Ishikawa (cell line): Measurements from ENCODE around the gene TREX2.

Experiments used
- CEBPB ChIP-seq: IDR thresholded peaks from 2 replicates; pipeline ENCODE4 v1.6.1; 2012
- CREB1 ChIP-seq: IDR thresholded peaks from 2 replicates; pipeline ENCODE4 v1.6.1; 2012; ENCODE audit warnings: low read depth
- EGR1 ChIP-seq: IDR thresholded peaks from 2 replicates; pipeline ENCODE4 v1.6.1; 2012
- EP300 ChIP-seq: IDR thresholded peaks from 2 replicates; pipeline ENCODE4 v1.6.1; 2012; ENCODE audit warnings: borderline replicate concordance
- FOXM1 ChIP-seq: IDR thresholded peaks from 2 replicates; pipeline ENCODE4 v1.6.1; 2012; ENCODE audit warnings: low read depth, borderline replicate concordance
- NFIC ChIP-seq: IDR thresholded peaks from 2 replicates; pipeline ENCODE4 v1.6.1; 2012
- RAD21 ChIP-seq: IDR thresholded peaks from 2 replicates; pipeline ENCODE4 v1.6.1; 2012; ENCODE audit warnings: low read depth
- TAF1 ChIP-seq: IDR thresholded peaks from 2 replicates; pipeline ENCODE4 v1.6.1; 2012; ENCODE audit warnings: low read depth, mild to moderate bottlenecking
- TCF12 ChIP-seq: IDR thresholded peaks from 2 replicates; pipeline ENCODE4 v1.6.1; 2012; ENCODE audit warnings: low read depth
- TEAD4 ChIP-seq: IDR thresholded peaks from 2 replicates; pipeline ENCODE4 v1.6.1; 2012
- YY1 ChIP-seq: IDR thresholded peaks from 2 replicates; pipeline ENCODE4 v1.6.1; 2012; ENCODE audit warnings: low read depth
- ZBTB7A ChIP-seq: IDR thresholded peaks from 2 replicates; pipeline ENCODE4 v1.6.1; 2012; ENCODE audit warnings: low read depth
- TF ChIP-seq, protein P1 (sequence below): IDR thresholded peaks from 2 replicates; pipeline ENCODE4 v1.6.1; 2012
- TF ChIP-seq, protein P2 (sequence below): IDR thresholded peaks from 2 replicates; pipeline ENCODE4 v1.6.1; 2012
- TF ChIP-seq, protein P3 (sequence below): IDR thresholded peaks from 2 replicates; pipeline ENCODE4 v1.6.1; 2012; ENCODE audit warnings: low read depth, mild to moderate bottlenecking

TREX2 gene

DNA sequence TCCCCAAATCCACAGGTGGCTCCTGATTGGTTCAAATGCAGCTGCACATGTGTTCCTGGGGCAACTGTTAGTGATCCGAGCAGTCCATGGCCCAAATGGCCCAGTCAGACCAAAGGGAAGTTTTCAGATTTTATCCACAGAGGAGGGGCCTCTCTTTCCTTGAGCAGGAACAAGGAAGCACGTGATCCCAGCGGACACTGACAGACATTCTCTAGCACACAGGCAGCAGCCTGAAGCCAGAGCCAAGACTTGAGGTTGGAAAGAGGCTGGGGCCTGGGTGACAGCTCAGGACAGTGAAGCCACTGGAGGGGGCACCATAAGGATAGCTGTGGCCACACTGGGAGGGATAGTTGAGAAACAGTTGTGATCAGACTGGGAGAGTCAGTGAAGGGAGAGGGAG, 38.1 kb downstream of the TREX2 start:
- no peak for TF ChIP-seq YY1
- no peak for TF ChIP-seq EP300
- TF ChIP-seq TCF12, result no peak
- no peak for TF ChIP-seq RAD21
- TF ChIP-seq CEBPB, result no peak
- no peak for TF ChIP-seq TAF1
- no peak for TF ChIP-seq FOXM1
- TF ChIP-seq TEAD4, result no peak
- no peak for TF ChIP-seq NFIC
- TF ChIP-seq, protein P1, sequence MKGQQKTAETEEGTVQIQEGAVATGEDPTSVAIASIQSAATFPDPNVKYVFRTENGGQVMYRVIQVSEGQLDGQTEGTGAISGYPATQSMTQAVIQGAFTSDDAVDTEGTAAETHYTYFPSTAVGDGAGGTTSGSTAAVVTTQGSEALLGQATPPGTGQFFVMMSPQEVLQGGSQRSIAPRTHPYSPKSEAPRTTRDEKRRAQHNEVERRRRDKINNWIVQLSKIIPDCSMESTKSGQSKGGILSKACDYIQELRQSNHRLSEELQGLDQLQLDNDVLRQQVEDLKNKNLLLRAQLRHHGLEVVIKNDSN, result no peak
- TF ChIP-seq ZBTB7A, result no peak
- TF ChIP-seq, protein P2, sequence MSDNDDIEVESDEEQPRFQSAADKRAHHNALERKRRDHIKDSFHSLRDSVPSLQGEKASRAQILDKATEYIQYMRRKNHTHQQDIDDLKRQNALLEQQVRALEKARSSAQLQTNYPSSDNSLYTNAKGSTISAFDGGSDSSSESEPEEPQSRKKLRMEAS, result no peak
- no peak for TF ChIP-seq CREB1
- no peak for TF ChIP-seq EGR1

DNA sequence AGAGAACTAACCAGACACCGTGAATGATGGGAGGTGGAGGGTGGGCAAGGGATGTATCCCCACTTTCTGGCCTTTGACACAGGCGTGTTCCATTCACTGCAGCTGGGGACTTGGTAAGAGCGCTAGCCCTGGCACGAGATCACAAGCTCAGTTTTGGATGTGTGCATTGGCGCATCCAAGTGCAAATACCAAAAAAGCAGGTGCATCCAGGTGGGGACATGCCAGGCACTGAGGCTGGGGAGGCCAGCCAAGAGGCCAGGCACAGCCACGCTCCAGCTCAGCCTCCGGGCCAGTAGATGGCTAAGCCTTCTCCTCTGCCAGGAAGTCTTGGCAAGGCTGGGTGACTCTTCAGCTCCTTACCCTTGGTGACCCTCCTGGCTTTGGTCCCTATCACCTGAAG, 39.0 kb downstream of the TREX2 start:
- no peak for TF ChIP-seq RAD21
- no peak for TF ChIP-seq TCF12
- TF ChIP-seq, protein P1, result no peak
- TF ChIP-seq YY1, result no peak
- TF ChIP-seq NFIC, result no peak
- no peak for TF ChIP-seq TEAD4
- no peak for TF ChIP-seq CREB1
- no peak for TF ChIP-seq ZBTB7A
- TF ChIP-seq EP300, result no peak
- no peak for TF ChIP-seq FOXM1

DNA sequence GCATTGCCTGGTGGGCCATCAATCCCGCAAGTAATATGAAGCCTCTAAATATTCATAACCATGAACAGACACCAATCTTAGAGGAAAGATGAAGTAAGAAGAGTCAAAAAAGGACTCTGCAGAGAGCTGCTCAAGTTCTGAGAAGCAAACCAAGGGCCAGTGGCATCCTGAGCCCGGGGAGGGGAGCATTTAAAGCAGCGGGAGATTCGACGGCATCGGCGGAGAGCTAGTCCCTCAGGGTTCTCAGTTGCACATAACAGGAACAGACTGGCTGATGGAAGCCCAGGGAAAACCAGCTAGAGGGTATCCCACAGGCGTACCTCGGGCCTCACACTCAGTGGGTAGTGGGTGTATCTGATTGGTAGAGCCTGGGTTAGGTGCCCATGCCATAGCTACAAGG, 39.8 kb downstream of the TREX2 start:
- no peak for TF ChIP-seq TCF12
- no peak for TF ChIP-seq CEBPB
- no peak for TF ChIP-seq YY1
- TF ChIP-seq, protein P2, result no peak
- TF ChIP-seq TAF1, result no peak
- TF ChIP-seq RAD21, result no peak
- no peak for TF ChIP-seq FOXM1
- TF ChIP-seq NFIC, result no peak
- TF ChIP-seq TEAD4, result no peak

DNA sequence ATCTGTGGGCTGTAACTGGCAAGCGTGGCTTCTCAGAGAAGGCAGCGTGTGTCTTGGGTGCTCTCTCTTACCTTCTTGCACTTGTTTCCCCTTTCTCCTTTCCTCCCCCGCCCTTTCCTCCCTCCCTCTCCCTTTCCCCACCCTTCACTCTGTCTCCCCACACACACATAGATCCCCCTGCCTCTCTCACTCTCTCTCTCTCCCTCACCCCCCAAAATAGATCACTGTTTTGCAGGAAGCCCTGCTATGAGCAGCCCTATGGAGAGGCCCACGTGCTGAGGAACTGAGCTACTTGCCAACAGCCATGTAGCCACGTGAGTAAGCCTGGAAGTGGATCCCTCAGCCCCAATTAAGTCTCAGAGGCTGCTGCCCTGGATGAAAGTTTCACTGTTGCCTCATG, 40.4 kb downstream of the TREX2 start:
- TF ChIP-seq, protein P3, sequence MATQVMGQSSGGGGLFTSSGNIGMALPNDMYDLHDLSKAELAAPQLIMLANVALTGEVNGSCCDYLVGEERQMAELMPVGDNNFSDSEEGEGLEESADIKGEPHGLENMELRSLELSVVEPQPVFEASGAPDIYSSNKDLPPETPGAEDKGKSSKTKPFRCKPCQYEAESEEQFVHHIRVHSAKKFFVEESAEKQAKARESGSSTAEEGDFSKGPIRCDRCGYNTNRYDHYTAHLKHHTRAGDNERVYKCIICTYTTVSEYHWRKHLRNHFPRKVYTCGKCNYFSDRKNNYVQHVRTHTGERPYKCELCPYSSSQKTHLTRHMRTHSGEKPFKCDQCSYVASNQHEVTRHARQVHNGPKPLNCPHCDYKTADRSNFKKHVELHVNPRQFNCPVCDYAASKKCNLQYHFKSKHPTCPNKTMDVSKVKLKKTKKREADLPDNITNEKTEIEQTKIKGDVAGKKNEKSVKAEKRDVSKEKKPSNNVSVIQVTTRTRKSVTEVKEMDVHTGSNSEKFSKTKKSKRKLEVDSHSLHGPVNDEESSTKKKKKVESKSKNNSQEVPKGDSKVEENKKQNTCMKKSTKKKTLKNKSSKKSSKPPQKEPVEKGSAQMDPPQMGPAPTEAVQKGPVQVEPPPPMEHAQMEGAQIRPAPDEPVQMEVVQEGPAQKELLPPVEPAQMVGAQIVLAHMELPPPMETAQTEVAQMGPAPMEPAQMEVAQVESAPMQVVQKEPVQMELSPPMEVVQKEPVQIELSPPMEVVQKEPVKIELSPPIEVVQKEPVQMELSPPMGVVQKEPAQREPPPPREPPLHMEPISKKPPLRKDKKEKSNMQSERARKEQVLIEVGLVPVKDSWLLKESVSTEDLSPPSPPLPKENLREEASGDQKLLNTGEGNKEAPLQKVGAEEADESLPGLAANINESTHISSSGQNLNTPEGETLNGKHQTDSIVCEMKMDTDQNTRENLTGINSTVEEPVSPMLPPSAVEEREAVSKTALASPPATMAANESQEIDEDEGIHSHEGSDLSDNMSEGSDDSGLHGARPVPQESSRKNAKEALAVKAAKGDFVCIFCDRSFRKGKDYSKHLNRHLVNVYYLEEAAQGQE, result no peak
- TF ChIP-seq YY1 (no peak), EP300 (no peak)

DNA sequence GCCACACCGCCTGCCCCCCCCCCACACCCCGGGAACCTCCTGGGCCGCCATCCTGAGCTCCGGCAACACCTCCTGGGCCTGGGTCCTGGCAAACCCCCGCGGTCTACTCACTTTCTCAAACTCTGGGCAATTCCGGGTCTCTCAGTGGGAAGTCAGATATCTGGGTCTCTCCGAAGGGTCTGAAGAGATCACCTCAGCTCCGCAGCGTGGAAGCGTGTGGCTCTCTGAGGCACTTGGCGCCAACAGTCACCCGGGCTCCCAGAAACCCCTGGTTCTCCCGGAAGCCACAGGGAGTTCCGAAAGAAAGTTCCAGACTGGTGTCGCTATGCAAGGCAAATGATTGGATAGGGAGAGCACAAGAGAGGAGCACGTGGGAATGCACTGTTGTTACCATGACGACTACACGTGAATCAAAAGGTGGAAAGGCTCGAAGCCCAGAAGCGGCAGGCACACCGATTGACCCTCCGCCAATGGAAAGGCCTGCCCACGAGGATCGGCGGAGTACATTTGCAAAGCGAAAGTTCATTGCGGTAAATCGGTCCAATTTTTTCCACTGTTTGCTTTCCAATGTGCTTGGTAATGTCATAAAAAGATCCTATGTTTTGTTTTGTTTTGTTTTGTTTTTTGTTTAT, 44.6 kb downstream of the TREX2 start, which contains the start of gene PNMA6E:
TSS of gene PNMA6E (minus strand) at position 218 of the 632 bp plus-strand sequence. CDS start 2,501 bp downstream, outside the sequence.
- no peak for TF ChIP-seq EP300
- TF ChIP-seq, protein P2, result no peak
- no peak for TF ChIP-seq ZBTB7A
- TF ChIP-seq NFIC, result no peak
- TF ChIP-seq, protein P3, result no peak
- no peak for TF ChIP-seq CREB1
- no peak for TF ChIP-seq YY1
- no peak for TF ChIP-seq CEBPB
- TF ChIP-seq, protein P1, result no peak
- TF ChIP-seq EGR1, result no peak
- TF ChIP-seq TEAD4, result no peak
- no peak for TF ChIP-seq TCF12
